Erythroblast (primary cell): ENCODE results near the gene CHERP.

Experiments used
- GATA1 ChIP-seq: IDR thresholded peaks from 2 replicates; pipeline ENCODE4 v1.6.1; 2011; ENCODE audit warnings: low read depth, mild to moderate bottlenecking, control low read depth, low read length, moderate library complexity
- POLR2A ChIP-seq: IDR thresholded peaks from 2 replicates; pipeline ENCODE4 v1.6.1; 2011; ENCODE audit warnings: mild to moderate bottlenecking, low read length

- TF ChIP-seq POLR2A (no peak), GATA1 (no peak)
These were observed 32.8 kb downstream of the CHERP start for GRCh38 chr19:16509141-16510061.
